BLaER1 treated with 17β-estradiol and CSF1 and Interleukin-3, amounts not matched to agents 10 nM and 100 nM (cell line): ENCODE results near the gene DCAKD.

ENCODE experiments used
- H3K27ac ChIP-seq, 11 experiments: shearing (Covaris generic); formaldehyde crosslinking; 2 replicates each; pipeline ENCODE4 v1.8.1; 2022
- H3K27me3 ChIP-seq, 11 experiments: shearing (Covaris generic); formaldehyde crosslinking; 2 replicates each; pipeline ENCODE4 v1.8.1; 2022
- H3K36me3 ChIP-seq, 11 experiments: shearing (Covaris generic); formaldehyde crosslinking; 2 replicates each; pipeline ENCODE4 v1.8.1; 2022
- H3K4me1 ChIP-seq, 10 experiments: shearing (Covaris generic); formaldehyde crosslinking; 2 replicates each; pipeline ENCODE4 v1.8.1; 2022
- H3K4me2 ChIP-seq, 11 experiments: shearing (Covaris generic); formaldehyde crosslinking; 2 replicates each; pipeline ENCODE4 v1.8.1; 2022
- H3K4me3 ChIP-seq, 10 experiments: shearing (Covaris generic); formaldehyde crosslinking; 2 replicates each; pipeline ENCODE4 v1.8.1; 2022
- H3K9ac ChIP-seq, 11 experiments: shearing (Covaris generic); formaldehyde crosslinking; 2 replicates each; pipeline ENCODE4 v1.8.1; 2022
- H3K9me3 ChIP-seq, 11 experiments: shearing (Covaris generic); formaldehyde crosslinking; replicated peaks in 1 of 11; 2 replicates each; pipeline ENCODE4 v1.8.1; 2022
- H4K20me1 ChIP-seq, 11 experiments: shearing (Covaris generic); formaldehyde crosslinking; 2 replicates each; pipeline ENCODE4 v1.8.1; 2022
- Cebpa-rat ChIP-seq, 11 experiments: shearing (Covaris generic); IDR thresholded peaks; 2 replicates each; pipeline ENCODE4 v1.8.1; 2022

DCAKD gene

DNA sequence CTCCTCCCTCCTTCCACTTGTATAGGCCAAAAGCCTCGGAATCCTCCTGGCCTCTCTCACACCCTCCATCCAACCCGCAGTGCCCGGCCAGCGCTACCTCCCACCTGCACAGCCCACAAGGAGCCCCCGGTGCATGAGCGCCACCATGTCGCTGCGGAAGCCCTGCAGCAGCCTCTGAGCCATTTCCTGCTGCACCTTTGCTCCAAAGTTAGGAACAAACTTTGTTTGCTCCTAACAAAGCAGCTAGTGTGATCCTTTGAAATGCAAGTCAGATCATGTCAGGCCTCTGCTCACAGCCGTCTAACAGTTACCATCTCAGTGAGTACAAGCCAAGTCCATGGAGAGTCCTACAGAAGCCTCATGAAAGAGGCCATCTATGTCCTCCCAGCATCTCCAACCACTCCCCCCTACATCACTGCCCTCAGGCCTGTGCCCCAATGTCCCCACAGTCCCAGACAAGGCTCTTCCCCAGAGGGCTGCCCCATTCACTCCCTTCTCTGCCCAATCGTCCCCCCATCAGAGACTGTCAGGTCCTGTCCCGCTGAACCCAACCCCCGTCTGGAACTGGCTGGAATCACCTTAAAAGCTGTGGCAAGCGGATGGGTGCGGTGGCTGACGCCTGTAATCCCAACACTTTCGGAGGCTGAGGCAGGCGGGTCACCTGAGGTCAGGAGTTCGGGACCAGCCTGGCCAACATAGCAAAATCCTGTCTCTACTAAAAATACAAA lies 7.5 kb downstream of the DCAKD start:
- Histone ChIP-seq H3K27me3 (no peaks in the 10 kb centered on the region), H3K9me3 (no peaks in the 10 kb centered on the region), H3K36me3 (peaks cover 0 to 29% (median 5%) of the 10 kb centered on the region in 11 experiments; a peak in 8 of 22 replicates), H3K9ac (no peak overlapping the region), H3K4me2 (peak overlapping the region in 1 of 11 experiments; percentile 12; a peak in 3 of 22 replicates), H3K4me3 (no peak overlapping the region), H4K20me1 (peaks cover 38 to 83% (median 61%) of the 10 kb centered on the region in 11 experiments; a peak in 20 of 22 replicates), H3K27ac (no peak overlapping the region), H3K4me1 (peaks cover 29 to 65% (median 60%) of the 10 kb centered on the region in 10 experiments)
- TF ChIP-seq Cebpa-rat (IDR thresholded peaks at IDR 0.05) = no peak

DNA sequence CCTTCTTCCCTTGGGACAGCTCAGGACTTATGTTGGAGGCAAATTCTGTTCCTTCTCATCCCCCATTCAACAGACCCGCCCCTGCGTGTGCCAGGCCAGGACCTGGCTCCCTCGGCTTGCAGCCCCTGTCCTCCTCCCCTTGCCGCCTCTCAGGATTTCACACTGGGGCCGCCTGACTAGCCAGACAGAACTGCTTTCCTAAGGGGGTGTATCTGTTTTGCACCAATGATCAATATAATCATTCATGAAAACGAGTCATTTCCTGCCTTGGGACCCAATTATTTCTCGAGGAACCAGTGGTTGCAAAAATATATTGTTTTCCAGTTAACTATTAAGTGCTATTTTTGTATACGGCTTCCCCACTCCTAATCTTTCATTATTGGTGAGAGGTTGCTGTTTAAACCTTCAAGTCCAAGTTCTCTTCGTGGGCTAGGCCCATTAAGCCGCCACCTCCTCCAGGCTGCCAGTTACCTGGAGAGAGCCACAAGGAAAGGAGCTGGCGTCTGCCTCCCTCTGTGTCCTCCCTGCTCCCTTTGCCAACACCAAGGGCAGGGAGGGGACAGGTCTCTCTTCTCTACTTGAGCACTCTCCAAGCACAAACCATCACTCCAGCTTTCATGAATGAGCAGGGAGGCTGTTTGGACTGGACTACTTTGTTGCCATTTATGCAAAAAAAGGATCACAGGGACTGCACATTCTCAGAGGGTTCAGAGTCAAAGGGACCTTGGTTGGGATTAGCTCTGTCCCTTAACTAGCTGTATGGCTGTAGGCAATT lies 8.9 kb downstream of the DCAKD start:
- H3K4me3 ChIP-seq = no peak overlapping the region
- H3K4me2 ChIP-seq = peak overlapping the region; percentile 25 to 78 (median 66)
- peaks cover 26 to 62% (median 58%) of the 10 kb centered on the region in 10 experiments for H3K4me1 ChIP-seq
- H4K20me1 ChIP-seq = peaks cover 44 to 96% (median 66%) of the 10 kb centered on the region in 11 experiments; a peak in 20 of 22 replicates
- H3K27ac ChIP-seq = peak overlapping the region in 1 of 11 experiments; percentile 28; a peak in 1 of 22 replicates
- H3K27me3 ChIP-seq = no peaks in the 10 kb centered on the region
- H3K36me3 ChIP-seq = peaks cover 0 to 26% (median 5%) of the 10 kb centered on the region in 11 experiments; a peak in 8 of 22 replicates
- no peaks in the 10 kb centered on the region for H3K9me3 ChIP-seq
- no peak for TF ChIP-seq Cebpa-rat (IDR thresholded peaks at IDR 0.05)
- peak overlapping the region in 5 of 11 experiments; percentile 30 to 47 (median 45); a peak in 8 of 22 replicates for H3K9ac ChIP-seq

DNA sequence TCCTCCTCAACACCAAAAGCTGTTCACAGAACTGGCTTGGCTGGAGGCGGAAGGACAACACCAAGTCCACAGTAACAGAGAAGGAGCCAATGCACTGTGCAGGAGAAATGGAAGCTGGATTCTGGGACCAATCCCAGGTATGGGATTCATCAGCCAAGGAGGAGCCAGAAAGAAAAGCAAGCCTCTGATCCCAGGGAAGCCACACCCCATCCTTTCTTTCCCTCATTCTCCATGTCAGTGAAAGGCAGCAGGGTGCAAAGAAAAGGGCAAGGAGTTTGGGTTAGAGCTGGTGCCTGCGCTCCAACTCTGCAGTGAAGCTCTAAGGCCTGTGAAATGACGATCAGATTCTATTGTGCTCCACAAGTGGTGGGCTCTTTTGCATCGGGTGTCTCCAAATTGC lies 11.0 kb downstream of the DCAKD start:
- Histone ChIP-seq H3K27me3 (no peaks in the 10 kb centered on the region), H3K9ac (0 out of 22 replicates have a peak overlapping the region, but pooled peaks of 1 of the 11 experiments have one; percentile 2), H4K20me1 (peaks cover 44 to 99% (median 82%) of the 10 kb centered on the region in 11 experiments; a peak in 21 of 22 replicates), H3K9me3 (no peaks in the 10 kb centered on the region), H3K4me3 (no peak overlapping the region), H3K36me3 (peaks cover under 1 to 23% (median 6%) of the 10 kb centered on the region in 11 experiments; a peak in 10 of 22 replicates), H3K4me1 (peaks cover 26 to 68% (median 58%) of the 10 kb centered on the region in 10 experiments), H3K4me2 (peak overlapping the region in 7 of 11 experiments; percentile 37 to 66 (median 57); a peak in 11 of 22 replicates), H3K27ac (no peak overlapping the region)
- TF ChIP-seq Cebpa-rat (IDR thresholded peaks at IDR 0.05) = no peak

- TF ChIP-seq Cebpa-rat (IDR thresholded peaks at IDR 0.05) = no peak
- no peaks in the 10 kb centered on the region for H3K27me3 ChIP-seq
- peak overlapping the region in 1 of 11 experiments; percentile 39; a peak in 1 of 22 replicates for H3K27ac ChIP-seq
- H3K9ac ChIP-seq = peak overlapping the region in 3 of 11 experiments; percentile 4 to 48 (median 4); a peak in 3 of 22 replicates
- peak overlapping the region; percentile 11 to 66 (median 51); a peak in 20 of 22 replicates for H3K4me2 ChIP-seq
- H3K36me3 ChIP-seq = peaks cover 15 to 33% (median 19%) of the 10 kb centered on the region in 11 experiments
- H4K20me1 ChIP-seq = peaks cover 40 to 99% (median 86%) of the 10 kb centered on the region in 11 experiments; a peak in 21 of 22 replicates
- H3K9me3 ChIP-seq = no peaks in the 10 kb centered on the region
- peaks cover 26 to 64% (median 56%) of the 10 kb centered on the region in 10 experiments for H3K4me1 ChIP-seq
- H3K4me3 ChIP-seq = no peak overlapping the region
Observed at GRCh38 chr17:45038728-45039634, 12.5 kb downstream of the DCAKD start.

GRCh38 chr17:45036691-45037090 lies 14.7 kb downstream of the DCAKD start:
- no peak for TF ChIP-seq Cebpa-rat (IDR thresholded peaks at IDR 0.05)
- Histone ChIP-seq H3K27me3 (no peaks in the 10 kb centered on the region), H4K20me1 (peaks cover 20 to 98% (median 71%) of the 10 kb centered on the region in 11 experiments; a peak in 21 of 22 replicates), H3K4me3 (no peak overlapping the region), H3K27ac (no peak overlapping the region), H3K4me1 (peaks cover 18 to 50% (median 43%) of the 10 kb centered on the region in 10 experiments), H3K36me3 (peaks cover 32 to 53% (median 39%) of the 10 kb centered on the region in 11 experiments), H3K9me3 (no peaks in the 10 kb centered on the region), H3K9ac (0 out of 22 replicates have a peak overlapping the region, but pooled peaks of 1 of the 11 experiments have one; percentile 13), H3K4me2 (no peak overlapping the region)

GRCh38 chr17:45035848-45036247 lies 15.6 kb downstream of the DCAKD start:
- TF ChIP-seq Cebpa-rat (IDR thresholded peaks at IDR 0.05) = no peak
- Histone ChIP-seq H3K27ac (no peak overlapping the region), H3K27me3 (no peaks in the 10 kb centered on the region), H3K4me1 (peaks cover 26 to 52% (median 45%) of the 10 kb centered on the region in 10 experiments), H3K36me3 (peaks cover 40 to 62% (median 48%) of the 10 kb centered on the region in 11 experiments), H4K20me1 (peaks cover 19 to 98% (median 69%) of the 10 kb centered on the region in 11 experiments; a peak in 21 of 22 replicates), H3K4me3 (no peak overlapping the region), H3K4me2 (peak overlapping the region in 1 of 11 experiments; percentile 24; a peak in 1 of 22 replicates), H3K9me3 (no peaks in the 10 kb centered on the region), H3K9ac (no peak overlapping the region)

DNA sequence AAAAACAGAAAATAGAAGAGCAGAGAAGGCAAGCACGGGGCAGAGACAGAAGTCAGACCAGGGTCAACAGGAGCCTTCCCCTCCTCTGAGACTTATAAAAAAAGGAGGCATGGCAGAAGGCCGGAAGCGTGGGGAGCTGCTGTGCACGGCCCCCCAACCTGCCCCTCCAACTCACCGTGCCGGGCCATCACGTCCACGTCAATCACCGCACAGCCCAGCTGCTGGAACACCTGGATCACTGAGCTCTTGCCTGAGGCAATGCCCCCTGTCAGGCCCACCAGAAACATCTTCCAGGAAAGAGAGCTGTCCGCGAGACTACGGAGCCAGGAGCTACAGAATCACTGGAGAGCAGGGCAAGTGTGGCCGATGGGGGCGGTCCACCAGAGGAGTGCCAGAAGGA lies 16.8 kb downstream of the DCAKD start:
- Histone ChIP-seq H3K36me3 (peaks cover 53 to 74% (median 60%) of the 10 kb centered on the region in 11 experiments), H3K4me2 (no peak overlapping the region), H3K27me3 (no peaks in the 10 kb centered on the region), H3K4me3 (no peak overlapping the region), H3K27ac (no peak overlapping the region), H3K4me1 (peaks cover 24 to 48% (median 37%) of the 10 kb centered on the region in 10 experiments), H3K9ac (no peak overlapping the region), H3K9me3 (no peaks in the 10 kb centered on the region), H4K20me1 (peaks cover 12 to 98% (median 65%) of the 10 kb centered on the region in 11 experiments; a peak in 21 of 22 replicates)
- TF ChIP-seq Cebpa-rat (IDR thresholded peaks at IDR 0.05) = no peak

- Histone ChIP-seq H3K27ac (no peak overlapping the region), H3K27me3 (no peaks in the 10 kb centered on the region), H3K9ac (peak overlapping the region in 3 of 11 experiments; percentile 18 to 30 (median 23); a peak in 4 of 22 replicates), H4K20me1 (peaks cover 0 to 80% (median 47%) of the 10 kb centered on the region in 11 experiments; a peak in 19 of 22 replicates), H3K9me3 (no peaks in the 10 kb centered on the region), H3K4me1 (peaks cover 15 to 44% (median 35%) of the 10 kb centered on the region in 10 experiments), H3K4me3 (no peak overlapping the region), H3K4me2 (peak overlapping the region in 10 of 11 experiments; percentile 41 to 70 (median 50); a peak in 17 of 22 replicates), H3K36me3 (peaks cover 65 to 83% (median 72%) of the 10 kb centered on the region in 11 experiments)
- TF ChIP-seq Cebpa-rat (IDR thresholded peaks at IDR 0.05) = no peak
Observed at GRCh38 chr17:45032174-45032541, 19.3 kb downstream of the DCAKD start.
